HepG2 (cell line): ENCODE results near the gene SLC2A13.

ENCODE experiments used
- AGO2 ChIP-seq: fragments of 200-400 bp; formaldehyde crosslinking; optimal IDR thresholded peaks from 2 replicates; pipeline ENCODE3; 2017; ENCODE audit warnings: mild to moderate bottlenecking, low read depth, low read length, moderate library complexity
- CBX1 ChIP-seq: IDR thresholded peaks from one replicate; pipeline ENCODE4 v1.6.1; 2016; ENCODE audit warnings: antibody characterized with exemption, low read depth
- CCDC6 ChIP-seq: sonication (generic); formaldehyde crosslinking; IDR thresholded peaks from 2 replicates; pipeline ENCODE4 v1.8.1; 2022; ENCODE audit warnings: mild to moderate bottlenecking, missing genetic modification reagents, moderate library complexity
- GATAD1 ChIP-seq: IDR thresholded peaks from 2 replicates; pipeline ENCODE4 v1.6.1; 2016; ENCODE audit warnings: missing genetic modification reagents, missing compliant biosample characterization
- KLF11 ChIP-seq: IDR thresholded peaks from 2 replicates; pipeline ENCODE4 v1.6.1; 2016; ENCODE audit warnings: missing compliant biosample characterization
- NR1H2 ChIP-seq: sonication (generic); formaldehyde crosslinking; IDR thresholded peaks from 2 replicates; pipeline ENCODE4 v1.8.1; 2022; ENCODE audit warnings: low read depth, missing genetic modification reagents, borderline replicate concordance
- POLR2A ChIP-seq, 2 experiments: IDR thresholded peaks; 2 replicates each; pipeline ENCODE4 v1.6.1; 2011; ENCODE audit warnings: low read depth in 2 of 2, low read length in 2 of 2, mild to moderate bottlenecking in 1 of 2, moderate library complexity in 1 of 2; ENCODE audit not compliant: insufficient read depth in 1 of 2
- SRSF9 ChIP-seq: fragments of 200-400 bp; formaldehyde crosslinking; IDR thresholded peaks from 2 replicates; pipeline ENCODE4 v1.6.1; 2018; ENCODE audit warnings: borderline replicate concordance, mild to moderate bottlenecking, low read depth, low read length; ENCODE audit not compliant: insufficient read depth, poor library complexity, severe bottlenecking
- ZNF3 ChIP-seq: IDR thresholded peaks from 2 replicates; pipeline ENCODE4 v1.7.0; 2017; ENCODE audit warnings: inconsistent platforms
- ZNF556 ChIP-seq: sonication (generic); formaldehyde crosslinking; IDR thresholded peaks from 2 replicates; pipeline ENCODE4 v1.4.0; 2020; ENCODE audit warnings: mild to moderate bottlenecking, missing genetic modification reagents, borderline replicate concordance
- ZNF629 ChIP-seq: sonication (generic); formaldehyde crosslinking; conservative IDR thresholded peaks from 2 replicates; pipeline ENCODE4 v1.5.0; 2020; ENCODE audit warnings: missing genetic modification reagents
- TF ChIP-seq, protein P1 (sequence below): sonication (generic); formaldehyde crosslinking; IDR thresholded peaks from 2 replicates; pipeline ENCODE4 v1.5.0; 2020; ENCODE audit warnings: mild to moderate bottlenecking, missing genetic modification reagents, moderate library complexity
- TF ChIP-seq, protein P2 (sequence below): sonication (generic); formaldehyde crosslinking; IDR thresholded peaks from 2 replicates; pipeline ENCODE4 v1.5.0; 2020; ENCODE audit warnings: mild to moderate bottlenecking, missing genetic modification reagents

DNA sequence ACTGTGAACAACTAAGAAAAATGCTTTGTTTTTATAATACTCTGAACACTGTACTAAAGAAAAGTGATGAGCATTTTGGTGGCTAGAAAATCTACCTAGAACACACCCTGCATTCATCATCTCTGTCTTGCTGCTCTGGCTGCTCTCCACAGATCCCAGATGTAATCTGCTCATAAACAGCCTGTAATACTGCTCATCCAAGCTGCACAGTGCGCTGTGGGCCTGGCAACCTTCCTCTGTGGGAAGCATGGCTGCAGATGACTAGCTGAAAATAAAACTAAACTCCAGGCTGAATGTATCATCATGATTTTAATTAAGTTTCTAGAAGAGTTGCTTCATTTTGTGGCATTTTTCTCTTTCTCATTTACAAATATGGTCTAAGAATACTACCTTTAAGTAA is 200.7 kb downstream of the SLC2A13 start:
- no peak for TF ChIP-seq POLR2A (IDR thresholded peaks at IDR 0.05; ENCODE audit: insufficient read depth in 1 of 2, low read depth in 2 of 2, low read length in 2 of 2)
- TF ChIP-seq, protein P1, sequence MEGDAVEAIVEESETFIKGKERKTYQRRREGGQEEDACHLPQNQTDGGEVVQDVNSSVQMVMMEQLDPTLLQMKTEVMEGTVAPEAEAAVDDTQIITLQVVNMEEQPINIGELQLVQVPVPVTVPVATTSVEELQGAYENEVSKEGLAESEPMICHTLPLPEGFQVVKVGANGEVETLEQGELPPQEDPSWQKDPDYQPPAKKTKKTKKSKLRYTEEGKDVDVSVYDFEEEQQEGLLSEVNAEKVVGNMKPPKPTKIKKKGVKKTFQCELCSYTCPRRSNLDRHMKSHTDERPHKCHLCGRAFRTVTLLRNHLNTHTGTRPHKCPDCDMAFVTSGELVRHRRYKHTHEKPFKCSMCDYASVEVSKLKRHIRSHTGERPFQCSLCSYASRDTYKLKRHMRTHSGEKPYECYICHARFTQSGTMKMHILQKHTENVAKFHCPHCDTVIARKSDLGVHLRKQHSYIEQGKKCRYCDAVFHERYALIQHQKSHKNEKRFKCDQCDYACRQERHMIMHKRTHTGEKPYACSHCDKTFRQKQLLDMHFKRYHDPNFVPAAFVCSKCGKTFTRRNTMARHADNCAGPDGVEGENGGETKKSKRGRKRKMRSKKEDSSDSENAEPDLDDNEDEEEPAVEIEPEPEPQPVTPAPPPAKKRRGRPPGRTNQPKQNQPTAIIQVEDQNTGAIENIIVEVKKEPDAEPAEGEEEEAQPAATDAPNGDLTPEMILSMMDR (CRISPR knock-in tag) = no peak
- TF ChIP-seq ZNF556 (CRISPR knock-in tag) = no peak
- no peak for TF ChIP-seq GATAD1 (CRISPR knock-in tag)
- TF ChIP-seq SRSF9 = no peak
- no peak for TF ChIP-seq KLF11
- no peak for TF ChIP-seq NR1H2
- no peak for TF ChIP-seq CCDC6 (CRISPR knock-in tag)
- TF ChIP-seq, protein P2, sequence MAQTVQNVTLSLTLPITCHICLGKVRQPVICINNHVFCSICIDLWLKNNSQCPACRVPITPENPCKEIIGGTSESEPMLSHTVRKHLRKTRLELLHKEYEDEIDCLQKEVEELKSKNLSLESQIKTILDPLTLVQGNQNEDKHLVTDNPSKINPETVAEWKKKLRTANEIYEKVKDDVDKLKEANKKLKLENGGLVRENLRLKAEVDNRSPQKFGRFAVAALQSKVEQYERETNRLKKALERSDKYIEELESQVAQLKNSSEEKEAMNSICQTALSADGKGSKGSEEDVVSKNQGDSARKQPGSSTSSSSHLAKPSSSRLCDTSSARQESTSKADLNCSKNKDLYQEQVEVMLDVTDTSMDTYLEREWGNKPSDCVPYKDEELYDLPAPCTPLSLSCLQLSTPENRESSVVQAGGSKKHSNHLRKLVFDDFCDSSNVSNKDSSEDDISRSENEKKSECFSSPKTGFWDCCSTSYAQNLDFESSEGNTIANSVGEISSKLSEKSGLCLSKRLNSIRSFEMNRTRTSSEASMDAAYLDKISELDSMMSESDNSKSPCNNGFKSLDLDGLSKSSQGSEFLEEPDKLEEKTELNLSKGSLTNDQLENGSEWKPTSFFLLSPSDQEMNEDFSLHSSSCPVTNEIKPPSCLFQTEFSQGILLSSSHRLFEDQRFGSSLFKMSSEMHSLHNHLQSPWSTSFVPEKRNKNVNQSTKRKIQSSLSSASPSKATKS (CRISPR knock-in tag) = no peak
- no peak for TF ChIP-seq AGO2
- TF ChIP-seq CBX1 = no peak
- TF ChIP-seq ZNF3 (CRISPR knock-in tag) = no peak
- no peak for TF ChIP-seq ZNF629
